Stimulated activated CD4-positive, alpha-beta T cell treated with anti-CD3 and anti-CD28 coated beads, TNF-alpha, amount 100 ng/mL, for 1 hour (primary cell): ENCODE data around the gene GATB.

Experiments
- DNase-seq, 3 donors: peaks; one replicate each; pipeline ENCODE4 v3.0.0-alpha.2; 2020; ENCODE audit warnings: low read depth in 3 of 3, low spot score in 1 of 3

GATB gene

DNA sequence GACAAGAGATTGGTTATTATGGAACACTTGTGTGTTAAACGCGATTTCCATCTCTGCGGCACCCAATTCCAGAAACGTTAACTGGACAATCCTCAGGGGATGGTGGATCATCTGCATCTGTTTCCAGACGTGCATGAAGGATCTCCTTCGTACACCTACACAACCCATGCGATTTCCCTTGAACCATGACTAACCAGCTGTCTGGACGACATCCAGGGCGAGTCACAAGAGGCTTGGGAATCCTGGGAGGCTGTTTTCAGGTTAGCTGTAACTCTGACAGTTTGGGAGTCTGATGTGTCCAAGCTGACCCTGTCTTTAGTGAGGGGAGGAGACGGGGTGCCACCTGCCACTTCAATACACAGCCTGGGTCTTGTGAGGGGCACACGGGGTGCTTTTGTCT, 84.5 kb downstream of the GATB start:
- DNase-seq, result no peak

- no peak for DNase-seq
Measured at GRCh38 chr4:151675411-151675971, 85.3 kb downstream of the GATB start.

GRCh38 chr4:151674804-151675391, 85.9 kb downstream of the GATB start:
- no peak for DNase-seq

DNA sequence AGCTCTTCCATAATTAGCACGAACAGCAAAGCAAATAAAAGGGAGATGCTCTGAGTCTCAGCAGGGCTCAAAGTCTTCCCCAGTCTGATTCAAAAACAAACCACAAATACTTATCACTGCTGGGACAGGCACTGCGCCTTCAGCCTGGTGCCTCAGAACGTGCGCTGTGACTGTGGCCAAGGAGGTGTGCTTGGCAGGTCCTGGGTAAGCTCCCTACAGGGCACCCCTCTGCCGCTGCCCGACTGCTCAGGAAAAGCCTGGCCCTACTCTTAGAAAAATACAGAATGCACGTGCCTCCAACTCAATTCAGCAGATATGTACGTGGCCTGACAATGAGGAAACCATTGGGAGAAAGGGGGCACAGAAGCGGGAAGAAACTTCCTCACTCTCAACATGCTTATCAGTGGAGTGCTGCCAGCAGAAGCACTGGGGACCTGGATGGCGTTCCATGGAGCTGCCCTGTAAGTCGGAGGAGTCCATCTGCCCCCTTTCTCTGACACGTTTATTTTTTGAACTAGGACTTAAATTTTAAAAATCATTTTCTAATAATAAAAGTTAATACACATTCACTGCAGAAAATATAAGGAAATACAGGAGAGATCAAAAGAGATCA, 86.8 kb downstream of the GATB start:
- no peak for DNase-seq

- DNase-seq, result no peak
Measured at GRCh38 chr4:151672996-151673395, 87.8 kb downstream of the GATB start.

GRCh38 chr4:151671541-151672059, 89.2 kb downstream of the GATB start:
- DNase-seq, result no peak

GRCh38 chr4:151670843-151671242, 90.0 kb downstream of the GATB start:
- DNase-seq, result no peak

GRCh38 chr4:151669990-151670389, 90.8 kb downstream of the GATB start:
- no peak for DNase-seq

- DNase-seq, result no peak
Measured at GRCh38 chr4:151668689-151669402, 92.0 kb downstream of the GATB start.

- no peak for DNase-seq
Measured at GRCh38 chr4:151667666-151668065, 93.1 kb downstream of the GATB start.

GRCh38 chr4:151667048-151667447, 93.8 kb downstream of the GATB start:
- no peak for DNase-seq

DNA sequence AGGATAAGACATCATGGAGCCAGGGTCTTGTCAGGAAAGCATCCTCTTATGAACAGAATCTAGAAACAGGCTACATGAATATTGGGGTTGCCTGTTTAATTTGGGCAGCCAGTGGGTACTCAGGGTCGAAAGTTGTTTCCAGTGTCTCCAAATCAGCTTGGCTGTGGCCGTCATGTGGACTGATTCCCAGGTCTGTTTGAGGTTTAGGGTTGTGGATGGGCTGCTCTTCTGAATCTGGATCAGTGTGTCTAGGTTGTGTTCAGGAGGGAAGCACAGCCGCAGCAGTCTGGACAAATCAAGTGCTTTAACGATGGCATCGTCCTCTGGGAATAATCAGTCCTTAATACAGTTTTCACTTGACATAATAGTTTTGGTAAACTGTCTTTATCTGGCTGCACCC, 94.3 kb downstream of the GATB start:
- DNase-seq, result no peak

GRCh38 chr4:151665785-151666127, 95.1 kb downstream of the GATB start:
- DNase-seq, result no peak

- no peak for DNase-seq
Measured at GRCh38 chr4:151665022-151665784, 95.6 kb downstream of the GATB start.

DNA sequence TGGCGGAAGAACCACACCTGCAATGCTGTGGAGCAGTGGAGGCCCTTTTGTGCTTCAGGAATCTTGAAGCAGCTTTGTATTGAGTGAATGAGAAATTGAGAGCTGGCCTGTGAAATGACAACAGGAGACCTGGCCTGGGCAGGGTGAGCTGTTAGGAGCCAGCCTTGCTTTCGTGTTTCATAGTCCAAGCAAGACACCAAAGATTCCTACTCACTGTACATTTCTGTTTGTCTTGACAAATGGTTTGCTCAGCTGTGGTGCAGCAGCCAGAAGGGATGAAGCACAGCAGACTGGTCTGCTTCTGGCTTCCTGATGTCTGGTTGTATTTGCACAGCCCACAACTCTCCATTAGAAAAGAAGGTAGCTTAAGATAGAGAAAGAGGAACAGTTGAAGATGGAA, 96.5 kb downstream of the GATB start:
- no peak for DNase-seq

GRCh38 chr4:151663109-151663508, 97.7 kb downstream of the GATB start:
- no peak for DNase-seq

- DNase-seq, result no peak
Measured at GRCh38 chr4:151661873-151662272, 98.9 kb downstream of the GATB start.

GRCh38 chr4:151660676-151661075, 100.1 kb downstream of the GATB start:
- DNase-seq, result no peak

DNA sequence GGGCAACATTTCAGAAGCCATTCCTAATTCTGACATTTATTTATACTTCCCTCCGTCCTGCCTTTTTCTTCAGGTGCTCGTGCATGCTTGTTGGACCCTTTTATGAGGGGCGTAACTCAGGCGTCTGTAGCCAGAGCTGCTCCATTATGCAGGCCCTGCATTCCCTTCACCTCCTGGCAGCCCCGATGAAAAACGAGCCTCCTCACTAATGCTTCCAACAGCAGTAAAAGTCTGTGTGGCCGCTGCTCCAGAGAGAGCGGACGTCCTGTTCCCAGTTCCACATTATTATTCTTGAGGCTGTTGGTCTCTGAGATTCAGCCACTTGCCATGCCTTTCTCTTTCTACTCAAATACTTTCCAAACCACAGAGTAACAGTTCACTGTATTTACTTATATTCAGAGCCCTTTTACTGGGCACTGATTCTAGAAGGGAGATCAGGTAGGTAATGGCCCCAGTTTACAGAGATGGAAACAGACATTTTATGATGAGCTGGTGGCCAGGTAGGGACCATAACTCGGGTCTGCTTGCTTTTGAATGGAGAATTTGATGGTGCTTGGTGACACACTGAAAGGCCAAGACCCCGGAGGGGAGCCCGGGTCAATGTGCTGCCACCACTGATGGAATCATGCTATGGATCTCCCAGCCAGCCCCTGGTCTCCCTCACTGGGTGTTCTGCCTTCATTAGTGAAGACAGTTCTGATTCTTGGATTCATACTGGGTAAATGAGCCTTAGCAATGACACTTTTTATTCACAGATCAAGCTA, 101.0 kb downstream of the GATB start:
- DNase-seq, result no peak

GRCh38 chr4:151658959-151659600, 101.7 kb downstream of the GATB start:
- no peak for DNase-seq
